ENCODE measurements around the gene ATG9B. TPM values are rescaled to one million over a fixed set of nuclear protein-coding genes. Genes with fewer than 3 reads are reported as not detected.

The ATG9B gene
- total RNA-seq, 1 experiment from 2014 or later: 1.3 TPM

- DNase-seq (no peak), ATAC-seq (no peak)
- H3F3A ChIP-seq (ENCODE audit: low read length, unreplicated experiment): no peaks in the 10 kb centered on the region
- H3K9me2 ChIP-seq (replicated peaks; ENCODE audit: low read length): no peaks in the 10 kb centered on the region
- CTCF ChIA-PET: no interaction called here
- intact Hi-C loops (cut with micrococcal nuclease): no loop called here
- H3K4me1 ChIP-seq (ENCODE audit: insufficient read depth, low read length): peaks cover 6% of the 10 kb centered on the region
- no peak overlapping the region for H2AFZ ChIP-seq (ENCODE audit: low read length)
- TF ChIP-seq EZH2 (IDR thresholded peaks at IDR 0.05; ENCODE audit: low read length, unreplicated experiment) (no peak), EZH2phosphoT487 (IDR thresholded peaks at IDR 0.05; ENCODE audit: borderline replicate concordance, low read length) (no peak)
- TF ChIP-seq, protein P1, sequence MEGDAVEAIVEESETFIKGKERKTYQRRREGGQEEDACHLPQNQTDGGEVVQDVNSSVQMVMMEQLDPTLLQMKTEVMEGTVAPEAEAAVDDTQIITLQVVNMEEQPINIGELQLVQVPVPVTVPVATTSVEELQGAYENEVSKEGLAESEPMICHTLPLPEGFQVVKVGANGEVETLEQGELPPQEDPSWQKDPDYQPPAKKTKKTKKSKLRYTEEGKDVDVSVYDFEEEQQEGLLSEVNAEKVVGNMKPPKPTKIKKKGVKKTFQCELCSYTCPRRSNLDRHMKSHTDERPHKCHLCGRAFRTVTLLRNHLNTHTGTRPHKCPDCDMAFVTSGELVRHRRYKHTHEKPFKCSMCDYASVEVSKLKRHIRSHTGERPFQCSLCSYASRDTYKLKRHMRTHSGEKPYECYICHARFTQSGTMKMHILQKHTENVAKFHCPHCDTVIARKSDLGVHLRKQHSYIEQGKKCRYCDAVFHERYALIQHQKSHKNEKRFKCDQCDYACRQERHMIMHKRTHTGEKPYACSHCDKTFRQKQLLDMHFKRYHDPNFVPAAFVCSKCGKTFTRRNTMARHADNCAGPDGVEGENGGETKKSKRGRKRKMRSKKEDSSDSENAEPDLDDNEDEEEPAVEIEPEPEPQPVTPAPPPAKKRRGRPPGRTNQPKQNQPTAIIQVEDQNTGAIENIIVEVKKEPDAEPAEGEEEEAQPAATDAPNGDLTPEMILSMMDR (conservative IDR thresholded peaks at IDR 0.05; ENCODE audit: low read depth, low read length): no peak
- H3K27me3 ChIP-seq (ENCODE audit: low read length): no peaks in the 10 kb centered on the region
- no peaks in the 10 kb centered on the region for H4K20me1 ChIP-seq (ENCODE audit: low read length)
- no peak overlapping the region for H3K9ac ChIP-seq (ENCODE audit: low read length)
- H3K9me3 ChIP-seq (ENCODE audit: low read length): 0 out of 2 replicates have a peak, but pooled peaks cover 3% of the 10 kb centered on the region
- no peak overlapping the region for H3K27ac ChIP-seq (ENCODE audit: low read length)
- no TSS peak for BruUV-seq (replicated peaks)
- no peak overlapping the region for H3K4me3 ChIP-seq (ENCODE audit: low read length)
- no peaks in the 10 kb centered on the region for H3K36me3 ChIP-seq (ENCODE audit: low read depth, low read length)
- H3K79me2 ChIP-seq (ENCODE audit: low read length): no peaks in the 10 kb centered on the region
- POLR2A ChIA-PET (ENCODE audit: unreplicated experiment): no interaction called here
- H3K4me2 ChIP-seq (ENCODE audit: low read length): no peak overlapping the region
These were observed 29.3 kb downstream of the ATG9B start for GRCh38 chr7:150994838-150995510.

GRCh38 chr7:150994141-150994837 is 30.0 kb downstream of the ATG9B start:
- no peaks in the 10 kb centered on the region for H3K79me2 ChIP-seq (ENCODE audit: low read length)
- no peak overlapping the region for H3K27ac ChIP-seq (ENCODE audit: low read length)
- H3K36me3 ChIP-seq (ENCODE audit: low read depth, low read length): no peaks in the 10 kb centered on the region
- TF ChIP-seq, protein P1 (conservative IDR thresholded peaks at IDR 0.05; ENCODE audit: low read depth, low read length): no peak
- TF ChIP-seq EZH2 (IDR thresholded peaks at IDR 0.05; ENCODE audit: low read length, unreplicated experiment): no peak
- TF ChIP-seq EZH2phosphoT487 (IDR thresholded peaks at IDR 0.05; ENCODE audit: borderline replicate concordance, low read length): no peak
- no TSS peak for BruUV-seq (replicated peaks)
- H2AFZ ChIP-seq (ENCODE audit: low read length): no peak overlapping the region
- no peak overlapping the region for H3K4me2 ChIP-seq (ENCODE audit: low read length)
- no peaks in the 10 kb centered on the region for H3F3A ChIP-seq (ENCODE audit: low read length, unreplicated experiment)
- H3K27me3 ChIP-seq (ENCODE audit: low read length): no peaks in the 10 kb centered on the region
- ATAC-seq (no peak), DNase-seq (no peak)
- peaks cover 6% of the 10 kb centered on the region for H3K4me1 ChIP-seq (ENCODE audit: insufficient read depth, low read length)
- H3K9ac ChIP-seq (ENCODE audit: low read length): no peak overlapping the region
- ChIA-PET CTCF (no interaction called here), POLR2A (ENCODE audit: unreplicated experiment) (no interaction called here)
- 0 out of 2 replicates have a peak, but pooled peaks cover 6% of the 10 kb centered on the region for H3K9me3 ChIP-seq (ENCODE audit: low read length)
- intact Hi-C loops (cut with micrococcal nuclease): no loop called here
- H3K4me3 ChIP-seq (ENCODE audit: low read length): no peak overlapping the region
- H4K20me1 ChIP-seq (ENCODE audit: low read length): no peaks in the 10 kb centered on the region
- H3K9me2 ChIP-seq (replicated peaks; ENCODE audit: low read length): no peaks in the 10 kb centered on the region

- ChIA-PET POLR2A (ENCODE audit: unreplicated experiment) (no interaction called here), CTCF (no interaction called here)
- H3K9ac ChIP-seq (ENCODE audit: low read length): no peak overlapping the region
- no peaks in the 10 kb centered on the region for H4K20me1 ChIP-seq (ENCODE audit: low read length)
- BruUV-seq (replicated peaks): no TSS peak
- H3K4me3 ChIP-seq (ENCODE audit: low read length): no peak overlapping the region
- no peak overlapping the region for H3K4me2 ChIP-seq (ENCODE audit: low read length)
- ATAC-seq (no peak), DNase-seq (no peak)
- H2AFZ ChIP-seq (ENCODE audit: low read length): no peak overlapping the region
- intact Hi-C loops (cut with micrococcal nuclease): no loop called here
- no peaks in the 10 kb centered on the region for H3F3A ChIP-seq (ENCODE audit: low read length, unreplicated experiment)
- no peak overlapping the region for H3K27ac ChIP-seq (ENCODE audit: low read length)
- H3K9me3 ChIP-seq (ENCODE audit: low read length): 0 out of 2 replicates have a peak, but pooled peaks cover 6% of the 10 kb centered on the region
- H3K9me2 ChIP-seq (replicated peaks; ENCODE audit: low read length): no peaks in the 10 kb centered on the region
- H3K4me1 ChIP-seq (ENCODE audit: insufficient read depth, low read length): peaks cover 6% of the 10 kb centered on the region
- TF ChIP-seq EZH2 (IDR thresholded peaks at IDR 0.05; ENCODE audit: low read length, unreplicated experiment) (no peak), EZH2phosphoT487 (IDR thresholded peaks at IDR 0.05; ENCODE audit: borderline replicate concordance, low read length) (no peak)
- TF ChIP-seq, protein P1 (conservative IDR thresholded peaks at IDR 0.05; ENCODE audit: low read depth, low read length): no peak
- H3K36me3 ChIP-seq (ENCODE audit: low read depth, low read length): no peaks in the 10 kb centered on the region
- no peaks in the 10 kb centered on the region for H3K27me3 ChIP-seq (ENCODE audit: low read length)
- H3K79me2 ChIP-seq (ENCODE audit: low read length): no peaks in the 10 kb centered on the region
These were observed 30.8 kb downstream of the ATG9B start for GRCh38 chr7:150993511-150993910.
